PC-9 (cell line): Measurements from ENCODE around the gene CISTR. TPM values are rescaled to one million over a fixed set of nuclear protein-coding genes. Genes with fewer than 3 reads are reported as not detected.

Experiments
- BruUV-seq: library from RNA; stranded (reverse); fragments of 400-500 nt; replicated peaks from 2 replicates; lab custom pipeline; 2021; lab: Mats Ljungman, UMichigan
- CTCF ChIA-PET: fragments of 300-600 bp; sonication (Branson Sonifier 250); formaldehyde crosslinking; loops from one replicate; lab custom pipeline; 2022; ENCODE audit warnings: antibody characterized with exemption; lab: Charles Lee
- POLR2A ChIA-PET: fragments of 300-600 bp; sonication (Branson Sonifier 250); formaldehyde crosslinking; loops from one replicate; lab custom pipeline; 2022; ENCODE audit warnings: antibody characterized with exemption; ENCODE audit not compliant: unreplicated experiment; lab: Charles Lee
- DNase-seq, 2 experiments: peaks; one replicate each; pipeline versions ENCODE4 v3.0.0 to v3.0.0-alpha.2; 2015 to 2022; ENCODE audit warnings: mixed read lengths in 1 of 2
- H2AFZ ChIP-seq: fragments of 200-600 bp; sonication (generic); 2 replicates; pipeline ENCODE4 v1.8.1; 2017; ENCODE audit warnings: antibody characterized with exemption
- H3F3A ChIP-seq: fragments of 200-600 bp; sonication (generic); 2 replicates; pipeline ENCODE4 v1.8.1; 2017; ENCODE audit warnings: antibody characterized with exemption, mild to moderate bottlenecking, low read depth; ENCODE audit not compliant: insufficient read depth
- H3K27ac ChIP-seq: fragments of 200-600 bp; sonication (generic); 2 replicates; pipeline ENCODE4 v1.6.1; 2016; ENCODE audit warnings: mixed run types
- H3K27me3 ChIP-seq: fragments of 200-600 bp; sonication (generic); 2 replicates; pipeline ENCODE4 v1.6.1; 2016; ENCODE audit warnings: low read depth, mixed run types; ENCODE audit not compliant: insufficient read depth
- H3K36me3 ChIP-seq: fragments of 200-600 bp; sonication (generic); 2 replicates; pipeline ENCODE4 v1.6.1; 2016; ENCODE audit warnings: low read depth, mixed run types
- H3K4me1 ChIP-seq: fragments of 200-600 bp; sonication (generic); replicated peaks from 2 replicates; pipeline ENCODE4 v1.6.1; 2016; ENCODE audit warnings: mixed run types; ENCODE audit not compliant: insufficient read depth
- H3K4me2 ChIP-seq: fragments of 200-600 bp; sonication (generic); 2 replicates; pipeline ENCODE4 v1.6.1; 2017; ENCODE audit warnings: mixed run types
- H3K4me3 ChIP-seq: fragments of 200-600 bp; sonication (generic); 2 replicates; pipeline ENCODE4 v1.6.1; 2016; ENCODE audit warnings: mixed run types
- H3K79me2 ChIP-seq: fragments of 200-600 bp; sonication (generic); 2 replicates; pipeline ENCODE4 v1.6.1; 2017; ENCODE audit warnings: low read depth, mixed run types
- H3K9me2 ChIP-seq: fragments of 200-600 bp; sonication (generic); 2 replicates; pipeline ENCODE4 v1.8.1; 2017; ENCODE audit warnings: mild to moderate bottlenecking; ENCODE audit not compliant: insufficient read depth
- H3K9me3 ChIP-seq: fragments of 200-600 bp; sonication (generic); 2 replicates; pipeline ENCODE4 v1.8.1; 2016; ENCODE audit warnings: low read depth; ENCODE audit not compliant: insufficient read depth
- H4K20me1 ChIP-seq: fragments of 200-600 bp; sonication (generic); 2 replicates; pipeline ENCODE4 v1.8.1; 2017; ENCODE audit not compliant: insufficient read depth
- EZH2 ChIP-seq: fragments of 200-600 bp; sonication (generic); IDR thresholded peaks from 2 replicates; pipeline ENCODE4 v1.8.0; 2017; ENCODE audit warnings: antibody characterized with exemption, low read depth
- intact Hi-C: fragments of 100-400 bp; cut with micrococcal nuclease; formaldehyde crosslinking; loops from one replicate; pipeline ENCODE4 v1.10.0; 2022; ENCODE audit not compliant: unreplicated experiment
- total RNA-seq: library from RNA; stranded (reverse); gene quantifications from 2 replicates; pipeline ENCODE4 v1.2.3, GENCODE V29; 2021
- TF ChIP-seq, protein P1 (sequence below): fragments of 200-600 bp; sonication (generic); conservative IDR thresholded peaks from 2 replicates; pipeline ENCODE4 v1.6.1; 2017; ENCODE audit warnings: mixed run types, antibody characterized with exemption, mild to moderate bottlenecking, moderate library complexity

CISTR gene
- total RNA-seq, 1 experiment from 2014 or later, result not detected

DNA sequence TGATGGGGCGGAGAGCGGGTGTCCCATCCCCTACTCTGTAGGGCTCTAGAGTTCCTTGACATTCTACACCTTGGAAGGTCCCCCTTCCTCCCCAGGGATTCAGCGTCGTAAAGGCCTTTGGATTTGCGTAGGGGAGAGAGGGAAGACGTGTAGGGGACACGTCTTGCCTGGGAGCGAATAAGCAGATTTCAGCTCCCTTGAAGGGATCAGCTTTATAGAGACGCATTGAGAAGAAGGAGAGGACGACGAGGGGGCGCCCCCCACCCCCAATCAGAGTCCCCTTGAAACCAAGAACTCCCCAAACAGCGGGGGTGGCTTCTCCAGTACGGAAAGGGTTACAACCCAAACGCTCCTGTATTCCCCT, 24.9 kb downstream of the CISTR start:
- Histone ChIP-seq H4K20me1 (no peaks in the 10 kb centered on the region), H3K79me2 (no peaks in the 10 kb centered on the region), H3K36me3 (no peaks in the 10 kb centered on the region), H3F3A (no peaks in the 10 kb centered on the region), H3K9me2 (no peaks in the 10 kb centered on the region), H2AFZ (peak overlapping the region; percentile 79; the same call in 1 of the 2 replicates), H3K27me3 (no peaks in the 10 kb centered on the region), H3K9me3 (no peaks in the 10 kb centered on the region), H3K27ac (no peak overlapping the region), H3K4me2 (peak overlapping the region; percentile 94), H3K4me1 (peaks cover 18% of the 10 kb centered on the region), H3K4me3 (peak overlapping the region; percentile 72)
- intact Hi-C loops, result no loop called here
- TSS peak; percentile 57 for BruUV-seq
- peak in 1 of 2 experiments; percentile 17 for DNase-seq
- no peak for TF ChIP-seq EZH2
- TF ChIP-seq, protein P1, sequence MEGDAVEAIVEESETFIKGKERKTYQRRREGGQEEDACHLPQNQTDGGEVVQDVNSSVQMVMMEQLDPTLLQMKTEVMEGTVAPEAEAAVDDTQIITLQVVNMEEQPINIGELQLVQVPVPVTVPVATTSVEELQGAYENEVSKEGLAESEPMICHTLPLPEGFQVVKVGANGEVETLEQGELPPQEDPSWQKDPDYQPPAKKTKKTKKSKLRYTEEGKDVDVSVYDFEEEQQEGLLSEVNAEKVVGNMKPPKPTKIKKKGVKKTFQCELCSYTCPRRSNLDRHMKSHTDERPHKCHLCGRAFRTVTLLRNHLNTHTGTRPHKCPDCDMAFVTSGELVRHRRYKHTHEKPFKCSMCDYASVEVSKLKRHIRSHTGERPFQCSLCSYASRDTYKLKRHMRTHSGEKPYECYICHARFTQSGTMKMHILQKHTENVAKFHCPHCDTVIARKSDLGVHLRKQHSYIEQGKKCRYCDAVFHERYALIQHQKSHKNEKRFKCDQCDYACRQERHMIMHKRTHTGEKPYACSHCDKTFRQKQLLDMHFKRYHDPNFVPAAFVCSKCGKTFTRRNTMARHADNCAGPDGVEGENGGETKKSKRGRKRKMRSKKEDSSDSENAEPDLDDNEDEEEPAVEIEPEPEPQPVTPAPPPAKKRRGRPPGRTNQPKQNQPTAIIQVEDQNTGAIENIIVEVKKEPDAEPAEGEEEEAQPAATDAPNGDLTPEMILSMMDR, result no peak
- CTCF ChIA-PET, result interaction anchor here (0.6 to 2.5 kb wide), 2 partner anchors 17 to 118 kb away, joined by 3 to 11 read pairs; no protein-coding TSS in a partner anchor
- POLR2A ChIA-PET, result interaction anchor here (0.7 kb wide), 1 partner anchor 137 kb away, joined by 6 read pairs; no protein-coding TSS in a partner anchor

DNA sequence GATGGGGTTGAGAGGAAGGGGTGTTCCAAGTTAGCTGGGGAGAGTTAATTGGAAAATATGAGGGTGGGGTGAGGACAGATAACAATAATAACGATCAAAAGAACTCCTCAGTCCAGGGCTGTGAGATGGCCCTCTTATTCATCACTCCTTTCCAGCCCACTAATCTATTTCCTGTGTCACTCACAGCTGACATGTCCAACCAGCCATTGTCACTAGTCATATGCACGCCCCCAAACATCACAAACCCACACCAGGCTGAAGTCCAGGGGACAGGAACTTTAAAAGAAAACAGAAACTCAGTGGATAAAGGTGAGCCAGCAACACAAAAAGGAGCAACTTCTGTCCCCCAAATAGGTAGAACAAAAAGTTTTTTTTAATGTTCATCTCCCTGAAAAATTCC, 25.4 kb downstream of the CISTR start:
- TF ChIP-seq EZH2, result no peak
- TF ChIP-seq, protein P1, result no peak
- ChIA-PET CTCF (interaction anchor here (0.6 to 2.5 kb wide), 2 partner anchors 17 to 100 kb away, joined by 3 to 11 read pairs; partner anchors contain the start of gene ATF7), POLR2A (interaction anchor here (0.6 kb wide), 1 partner anchor 10 kb away, joined by 7 read pairs; no protein-coding TSS in a partner anchor)
- Histone ChIP-seq H3K4me2 (peak overlapping the region; percentile 94), H3K27ac (no peak overlapping the region), H3F3A (no peaks in the 10 kb centered on the region), H3K36me3 (no peaks in the 10 kb centered on the region), H3K9me2 (no peaks in the 10 kb centered on the region), H3K9me3 (no peaks in the 10 kb centered on the region), H3K4me1 (peaks cover 18% of the 10 kb centered on the region), H3K79me2 (no peaks in the 10 kb centered on the region), H3K4me3 (peak overlapping the region; percentile 72), H4K20me1 (no peaks in the 10 kb centered on the region), H3K27me3 (no peaks in the 10 kb centered on the region), H2AFZ (peak overlapping the region; percentile 79; the same call in 1 of the 2 replicates)
- intact Hi-C loops, result no loop called here
- no peak for DNase-seq
- no TSS peak for BruUV-seq

DNA sequence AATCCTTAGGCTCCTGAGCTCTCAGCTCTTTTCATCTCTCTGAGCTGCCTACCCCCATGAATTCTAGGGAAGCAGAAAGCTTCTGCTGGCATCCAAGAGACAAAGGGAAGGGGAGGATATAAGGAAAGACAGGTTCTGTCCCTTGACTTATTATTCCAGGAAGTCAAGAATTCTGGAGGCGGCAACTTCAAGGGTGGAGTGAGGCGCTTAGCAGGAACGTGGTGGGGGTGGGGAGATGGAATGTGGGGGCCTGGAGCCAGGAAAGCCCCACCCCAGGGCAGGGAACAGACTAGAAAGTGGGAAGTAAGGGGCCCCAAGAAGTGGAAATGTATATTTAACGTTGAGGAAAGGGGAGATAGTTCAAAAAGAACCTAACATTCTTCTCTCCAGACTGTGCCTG, 26.0 kb downstream of the CISTR start:
- Histone ChIP-seq H3K36me3 (no peaks in the 10 kb centered on the region), H3K9me3 (no peaks in the 10 kb centered on the region), H3K27me3 (no peaks in the 10 kb centered on the region), H3K4me2 (peak overlapping the region; percentile 94), H3K4me1 (peaks cover 18% of the 10 kb centered on the region), H3K79me2 (no peaks in the 10 kb centered on the region), H3K27ac (no peak overlapping the region), H4K20me1 (no peaks in the 10 kb centered on the region), H2AFZ (no peak overlapping the region), H3K9me2 (no peaks in the 10 kb centered on the region), H3K4me3 (peak overlapping the region; percentile 72; the same call in 1 of the 2 replicates), H3F3A (no peaks in the 10 kb centered on the region)
- peak in 1 of 2 experiments; percentile 40 for DNase-seq
- BruUV-seq, result no TSS peak
- CTCF ChIA-PET, result no interaction called here
- no peak for TF ChIP-seq EZH2
- TF ChIP-seq, protein P1, result no peak
- POLR2A ChIA-PET, result no interaction called here
- intact Hi-C loops, result no loop called here
